GM19324 (cell line): ENCODE results near the gene APOM.
A peak's percentile ranks its signal among the peaks of the same experiment; 100 is the strongest.

Source experiments
- ATAC-seq: cut with Tn5 transposase; IDR thresholded peaks from one replicate; pipeline ENCODE4 v1.9.1; 2021; ENCODE audit warnings: mild to moderate bottlenecking, moderate library complexity; ENCODE audit not compliant: unreplicated experiment, low FRiP score

APOM gene

GRCh38 chr6:31655349-31656237, at the start of gene APOM:
TSS of gene APOM (plus strand) at chr6:31655894. CDS start at chr6:31655967, 73 bp downstream.
- ATAC-seq, result no peak

DNA sequence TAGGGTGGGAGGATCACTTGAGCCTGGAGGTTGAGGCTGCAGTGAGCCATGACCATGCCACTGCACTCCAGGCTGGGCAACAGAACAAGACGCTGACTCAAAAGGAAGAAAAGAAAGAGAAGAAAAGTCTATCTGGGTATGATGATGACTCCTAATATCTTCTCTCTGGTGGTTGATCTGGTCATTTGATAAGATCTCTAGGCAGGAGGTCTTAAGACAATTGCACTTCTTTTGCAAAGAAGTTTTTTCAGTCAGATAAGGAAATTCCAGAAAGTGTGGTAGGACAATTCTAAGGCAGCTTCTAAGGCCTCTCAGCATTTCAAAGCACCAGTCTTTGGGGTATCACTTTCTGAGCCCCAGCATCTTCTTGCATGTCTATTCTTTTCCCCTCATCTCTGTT, 48.4 kb upstream of the APOM start:
- ATAC-seq, result no peak

DNA sequence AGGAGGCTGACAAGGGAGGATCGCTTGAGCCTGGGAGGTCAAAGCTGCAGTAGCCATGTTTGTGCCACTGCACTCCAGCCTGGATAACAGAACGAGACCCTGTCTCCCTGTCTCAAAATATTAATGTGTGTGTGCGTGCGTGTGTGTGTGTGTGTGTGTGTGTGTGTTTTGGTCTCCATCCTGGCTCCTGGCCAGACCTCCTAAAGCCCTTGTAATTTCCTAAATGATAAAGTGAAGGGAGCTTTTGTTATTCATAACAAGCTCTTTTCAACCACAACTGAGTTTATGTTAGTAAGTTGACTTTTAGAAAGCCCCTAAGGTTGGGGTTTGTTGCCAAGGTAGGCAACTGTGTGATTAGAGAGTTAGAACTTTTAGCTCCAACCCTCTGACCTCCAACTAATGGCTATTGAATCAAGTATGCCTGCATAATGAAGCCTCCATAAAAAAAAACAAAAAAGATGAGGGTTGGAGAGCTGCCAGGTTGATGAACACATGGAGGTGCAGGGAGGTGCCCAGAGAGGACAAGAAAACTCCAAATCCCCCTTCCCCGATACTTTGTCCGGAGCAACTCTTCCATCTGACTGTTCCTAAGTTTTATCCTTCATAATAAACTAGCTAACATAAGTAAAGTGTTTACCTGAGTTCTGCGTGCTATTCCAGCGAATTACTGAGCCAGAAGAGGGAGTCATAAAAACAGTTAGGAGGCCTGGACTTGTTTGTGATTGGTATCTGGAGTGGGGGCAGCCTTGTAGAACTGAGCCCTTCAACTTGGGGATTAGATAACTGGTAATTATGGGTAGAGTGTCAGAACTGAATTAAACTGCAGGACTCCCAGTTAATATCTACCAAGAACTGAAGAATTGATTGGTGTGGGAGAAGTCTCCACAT, 45.9 kb upstream of the APOM start:
- ATAC-seq, result no peak

GRCh38 chr6:31610968-31611367, 44.7 kb upstream of the APOM start:
- no peak for ATAC-seq

DNA sequence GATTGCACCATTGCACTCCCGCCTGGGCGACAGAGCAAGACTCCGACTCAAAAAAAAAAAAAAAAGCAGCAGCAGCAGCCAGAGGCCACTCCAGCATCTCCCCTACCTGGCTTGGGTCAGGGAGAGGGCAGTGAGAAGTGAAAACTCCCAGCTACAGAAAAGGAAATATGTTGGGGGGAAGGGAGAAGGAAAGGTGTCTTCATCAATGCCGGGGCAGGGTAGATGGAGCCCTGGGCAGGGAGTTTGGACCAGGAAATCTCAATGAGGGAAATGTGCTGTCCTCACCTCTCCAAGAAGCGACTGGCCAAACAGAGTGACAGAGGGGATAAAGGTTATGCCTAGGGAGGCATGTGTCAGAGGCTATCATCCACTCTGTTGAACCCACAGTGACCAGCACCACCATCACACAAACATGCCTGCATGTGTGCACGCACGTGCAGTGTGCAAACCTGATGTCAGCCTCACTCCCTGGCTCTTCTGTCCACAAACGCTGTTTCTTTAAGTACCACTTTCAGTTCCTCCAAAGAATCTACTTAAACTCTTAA, 41.5 kb upstream of the APOM start:
- peak; percentile 47 for ATAC-seq

GRCh38 chr6:31614684-31615578, 40.8 kb upstream of the APOM start, which contains the start of gene AIF1:
TSS of gene AIF1 (plus strand) at chr6:31615234. CDS start at chr6:31615330, 96 bp downstream.
- ATAC-seq, result peak; percentile 17

DNA sequence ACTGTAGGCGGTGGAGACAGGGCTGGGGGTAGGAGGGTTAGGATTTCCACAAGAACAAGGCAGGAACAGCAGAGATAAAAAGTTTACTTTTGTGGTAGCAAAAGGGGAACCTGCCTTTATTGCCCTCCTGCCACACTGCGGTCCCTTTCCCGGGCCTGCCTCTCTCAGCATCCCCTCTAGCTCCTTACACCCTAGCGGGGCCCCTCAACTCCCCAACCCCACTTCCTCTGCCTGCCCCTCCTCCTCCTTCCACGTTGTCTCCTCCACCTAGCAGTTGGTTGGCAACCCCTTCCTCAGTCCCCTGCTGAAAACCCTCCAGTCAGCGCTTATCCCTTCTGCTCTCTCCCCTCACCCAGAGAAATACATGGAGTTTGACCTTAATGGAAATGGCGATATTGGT, 39.9 kb upstream of the APOM start:
- ATAC-seq, result no peak

DNA sequence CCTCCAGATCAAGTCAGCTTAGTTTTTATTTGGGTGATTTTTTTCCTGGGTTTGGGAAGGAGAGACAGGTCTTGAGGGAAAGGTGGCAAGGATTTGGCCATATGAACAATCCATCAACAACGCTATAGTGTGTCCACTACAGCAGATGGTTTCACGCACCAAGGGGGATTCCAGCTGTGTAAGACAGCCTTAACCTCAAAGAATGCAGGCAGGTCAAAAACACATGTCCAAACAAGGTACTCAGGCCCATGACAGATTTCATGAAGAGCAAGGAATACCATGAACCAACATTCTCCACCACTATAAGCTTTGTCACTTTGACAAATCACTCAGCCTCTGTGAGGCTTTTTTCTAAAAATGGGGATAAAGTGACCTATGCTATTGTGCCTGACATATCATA, 38.7 kb upstream of the APOM start:
- no peak for ATAC-seq

DNA sequence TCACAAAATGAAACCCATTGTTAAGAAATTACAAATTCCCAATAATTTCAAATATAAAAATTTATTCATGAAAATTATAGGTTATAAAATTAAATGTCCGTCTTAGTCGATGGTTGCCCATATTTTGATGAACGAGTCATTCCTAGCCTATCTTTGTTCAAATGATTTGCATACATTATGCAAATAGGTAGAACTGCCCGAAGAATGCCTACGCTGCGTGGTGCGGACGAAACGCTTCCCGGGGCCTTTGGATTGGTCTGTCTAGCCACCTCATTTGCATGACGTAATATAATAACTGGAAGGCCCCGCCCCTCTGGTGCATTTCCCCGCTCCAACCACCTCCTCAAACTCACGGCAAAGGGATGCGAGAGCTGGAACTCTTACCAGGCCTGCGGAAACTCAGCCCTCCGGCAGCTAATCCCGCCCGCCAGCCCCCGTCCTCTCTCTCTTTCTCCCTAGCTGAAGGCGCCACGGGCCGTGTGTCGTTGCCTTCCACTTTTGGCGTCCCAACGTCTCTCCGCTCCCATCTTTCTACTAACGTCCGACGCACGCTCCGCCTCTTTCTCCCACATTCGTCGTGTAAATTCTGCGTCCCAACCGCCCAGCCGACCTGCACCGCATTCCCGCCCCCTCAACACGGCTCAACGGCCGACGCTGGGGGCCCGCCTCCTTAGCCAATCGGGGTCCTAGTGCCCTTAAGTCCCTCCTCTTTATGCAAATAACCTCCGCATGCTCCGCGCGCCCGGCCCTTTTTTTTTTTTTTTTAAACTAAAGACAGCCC, 35.7 kb upstream of the APOM start:
- ATAC-seq, result peak; percentile 89

- ATAC-seq, result peak; percentile 45
Observed at GRCh38 chr6:31620586-31621319, 34.9 kb upstream of the APOM start, which contains the start of gene PRRC2A. TSS of gene PRRC2A (plus strand) at chr6:31620715. CDS start at chr6:31622790, 2,075 bp downstream.

GRCh38 chr6:31621320-31621939, 34.3 kb upstream of the APOM start:
- ATAC-seq, result no peak

DNA sequence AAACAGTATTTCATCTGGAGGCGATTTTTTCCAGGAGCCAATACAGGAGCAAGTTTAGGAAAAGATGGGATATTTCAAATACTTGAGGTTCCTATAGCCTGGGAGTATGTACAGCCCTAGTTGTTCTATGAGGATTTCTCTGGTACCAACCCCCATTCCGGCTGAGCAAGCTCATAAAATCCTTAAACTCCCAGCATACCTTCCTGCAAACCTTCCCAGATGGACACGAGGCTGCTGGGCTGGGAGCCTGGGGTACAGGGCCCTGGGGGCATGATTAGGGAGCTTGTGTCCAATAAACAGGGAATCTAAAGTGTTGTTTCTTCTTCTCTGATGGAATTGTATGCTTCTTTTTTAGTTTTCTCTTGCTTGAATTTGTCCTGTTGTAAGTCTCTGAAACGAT, 33.7 kb upstream of the APOM start:
- ATAC-seq, result no peak

DNA sequence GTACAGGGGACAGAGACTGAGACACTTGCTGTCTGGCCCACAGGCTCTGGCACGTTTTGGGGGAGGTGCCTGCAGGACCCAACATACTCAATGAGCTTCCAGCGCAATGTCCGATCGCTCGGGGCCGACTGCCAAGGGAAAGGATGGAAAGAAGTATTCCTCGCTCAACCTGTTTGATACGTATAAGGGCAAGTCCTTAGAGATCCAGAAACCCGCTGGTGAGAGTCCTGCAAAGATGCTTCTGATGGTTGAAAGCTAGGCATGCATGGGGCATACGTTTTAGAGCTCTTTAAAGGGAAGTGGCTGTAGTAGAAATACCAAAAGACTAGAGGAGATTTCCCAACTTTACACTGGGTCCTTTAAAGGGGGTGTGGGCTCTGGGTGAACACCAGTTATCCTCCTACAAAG, 33.0 kb upstream of the APOM start:
- ATAC-seq, result no peak

DNA sequence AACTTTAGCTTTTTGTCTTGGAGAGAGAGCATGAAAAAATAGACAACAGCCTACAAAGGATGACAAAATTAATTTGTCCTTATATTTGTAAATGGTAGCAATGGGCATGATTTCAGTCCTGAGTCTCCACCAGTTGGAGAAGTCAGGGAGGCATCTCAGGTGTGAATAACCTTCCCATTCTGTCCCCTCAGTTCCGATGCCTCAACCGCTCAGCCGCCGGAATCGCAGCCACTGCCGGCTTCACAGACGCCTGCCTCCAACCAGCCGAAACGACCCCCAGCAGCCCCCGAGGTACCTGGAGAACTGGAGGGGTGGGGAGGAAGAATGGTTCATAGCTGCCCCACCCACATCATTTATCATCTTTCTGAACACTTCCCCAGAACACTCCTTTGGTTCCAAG, 31.6 kb upstream of the APOM start:
- no peak for ATAC-seq

- no peak for ATAC-seq
Observed at GRCh38 chr6:31626952-31627351, 28.7 kb upstream of the APOM start.

DNA sequence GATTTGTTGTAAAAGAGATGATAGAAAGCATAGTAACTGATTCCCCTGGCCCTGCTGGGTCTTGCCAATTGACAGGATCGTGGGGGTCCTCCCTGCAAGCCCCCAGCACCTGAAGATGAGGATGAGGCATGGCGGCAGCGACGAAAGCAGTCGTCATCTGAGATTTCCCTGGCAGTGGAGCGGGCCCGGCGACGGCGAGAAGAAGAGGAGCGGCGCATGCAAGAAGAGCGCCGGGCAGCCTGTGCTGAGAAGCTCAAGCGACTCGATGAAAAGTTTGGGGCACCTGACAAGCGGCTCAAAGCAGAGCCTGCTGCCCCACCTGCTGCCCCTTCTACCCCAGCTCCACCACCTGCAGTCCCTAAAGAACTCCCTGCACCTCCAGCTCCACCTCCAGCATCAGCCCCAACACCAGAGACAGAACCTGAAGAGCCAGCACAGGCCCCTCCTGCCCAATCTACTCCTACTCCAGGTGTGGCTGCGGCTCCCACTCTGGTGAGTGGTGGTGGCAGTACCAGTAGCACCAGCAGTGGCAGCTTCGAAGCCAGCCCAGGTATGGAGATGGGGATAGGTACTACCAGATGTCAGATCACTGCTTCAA, 27.9 kb upstream of the APOM start:
- no peak for ATAC-seq

DNA sequence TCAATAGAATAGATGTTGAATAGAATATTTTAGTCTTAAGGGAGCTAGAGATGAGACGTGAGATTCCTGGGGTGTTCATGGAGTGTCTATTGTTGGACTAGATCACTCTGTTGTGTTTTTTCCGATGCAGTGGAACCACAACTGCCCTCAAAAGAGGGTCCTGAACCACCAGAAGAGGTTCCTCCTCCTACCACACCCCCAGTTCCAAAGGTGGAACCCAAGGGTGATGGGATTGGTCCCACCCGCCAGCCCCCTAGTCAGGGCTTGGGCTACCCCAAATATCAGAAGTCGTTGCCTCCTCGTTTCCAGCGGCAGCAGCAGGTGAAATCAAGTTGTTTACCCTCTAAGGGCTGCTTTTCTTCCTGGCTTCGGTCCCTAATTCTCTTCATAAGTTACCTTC, 26.7 kb upstream of the APOM start:
- ATAC-seq, result no peak
